Spleen (tissue), 11 donors: ENCODE results near the gene CDRT15. TPM values are rescaled to one million over a fixed set of nuclear protein-coding genes. Genes with fewer than 3 reads are reported as not detected.

Experiments used
- DNase-seq: peaks from one replicate; pipeline ENCODE4 v3.0.0-alpha.2; 2020
- H3K27ac ChIP-seq, 8 donors: fragments of 200-600 bp; sonication (generic) in 7 of 8; 1 replicate in 4 of 8; 2 replicates in 4 of 8; pipeline versions ENCODE4 v1.5.0 to v1.8.0; 2016 to 2021; ENCODE audit warnings: inconsistent platforms in 4 of 8, mild to moderate bottlenecking in 4 of 8, moderate library complexity in 1 of 8
- H3K27me3 ChIP-seq, 7 donors: fragments of 200-600 bp; sonication (generic) in 6 of 7; replicated peaks in 1 of 7; 1 replicate in 4 of 7; 2 replicates in 3 of 7; pipeline versions ENCODE4 v1.5.0 to v1.8.0; 2016 to 2021; ENCODE audit warnings: inconsistent platforms in 3 of 7, mild to moderate bottlenecking in 1 of 7
- H3K36me3 ChIP-seq, 6 donors: fragments of 200-600 bp; sonication (generic) in 5 of 6; 1 replicate in 4 of 6; 2 replicates in 2 of 6; pipeline versions ENCODE4 v1.5.0 to v1.8.0; 2016 to 2021; ENCODE audit warnings: inconsistent platforms in 2 of 6
- H3K4me1 ChIP-seq, 6 donors: fragments of 200-600 bp; sonication (generic) in 5 of 6; 1 replicate in 3 of 6; 2 replicates in 3 of 6; pipeline versions ENCODE4 v1.5.0 to v1.8.0; 2016 to 2021; ENCODE audit warnings: inconsistent platforms in 3 of 6
- H3K4me3 ChIP-seq, 8 donors: fragments of 200-600 bp; sonication (generic) in 7 of 8; 1 replicate in 4 of 8; 2 replicates in 4 of 8; pipeline versions ENCODE4 v1.5.0 to v1.8.0; 2016 to 2021; ENCODE audit warnings: inconsistent platforms in 4 of 8, mild to moderate bottlenecking in 4 of 8, moderate library complexity in 2 of 8
- H3K9me3 ChIP-seq, 8 donors: fragments of 200-600 bp; sonication (generic) in 7 of 8; 1 replicate in 4 of 8; 2 replicates in 4 of 8; pipeline versions ENCODE4 v1.5.0 to v1.8.0; 2016 to 2021; ENCODE audit warnings: inconsistent platforms in 4 of 8
- CTCF ChIP-seq, 11 experiments: fragments of 200-600 bp in 7 of 11; fragments of 450-650 bp in 4 of 11; sonication (generic) in 4 of 11; IDR thresholded peaks in 8 of 11; conservative IDR thresholded peaks in 3 of 11; 1 replicate in 7 of 11; 2 replicates in 4 of 11; pipeline versions ENCODE4 v1.4.0 to v1.8.0; 2016 to 2021; ENCODE audit warnings: antibody characterized with exemption in 11 of 11, inconsistent platforms in 4 of 11, mild to moderate bottlenecking in 1 of 11
- POLR2A ChIP-seq, 3 donors: fragments of 450-650 bp; IDR thresholded peaks; one replicate each; pipeline ENCODE4 v1.5.1; 2017; ENCODE audit warnings: antibody characterized with exemption in 3 of 3, mild to moderate bottlenecking in 1 of 3
- POLR2AphosphoS5 ChIP-seq, 3 donors: sonication (generic); formaldehyde crosslinking; IDR thresholded peaks; one replicate each; pipeline ENCODE4 v1.5.1; 2017; ENCODE audit warnings: antibody characterized with exemption in 3 of 3
- whole genome bisulfite sequencing, 5 donors: extraction: QIAGEN DNeasy Blood & Tissue Kit in 3 of 5; methylation state at CpG; one replicate each; pipeline versions ENCODE4 v1.1.5 to v1.1.7; 2013 to 2018; 5-methylcytosine and 5-hydroxymethylcytosine counted together
- intact Hi-C: fragments of 100-400 bp; cut with DNase I; formaldehyde crosslinking; loops from one replicate; pipeline ENCODE4 v1.15.0; 2023; ENCODE audit warnings: low total_unique reads
- polyA plus RNA-seq, 3 donors: library from polyadenylated mRNA; stranded (reverse); fragments of 200-250 nt; gene quantifications; one replicate each; pipeline ENCODE4 v1.2.1, GENCODE V29; 2013
- total RNA-seq, 7 donors: library from RNA; depleted of rRNA in 3 of 7; stranded (reverse); fragments of >200 nt in 3 of 7; fragmentation: NEBNext Ultra II Directional in 4 of 7; extraction: Animal tissue kit (Norgen Biotek cat#: 25700) in 4 of 7; gene quantifications; one replicate each; pipeline versions ENCODE4 v1.1.0 to v1.2.1, GENCODE V29; 2016 to 2021
- donor health status: healthy with polysubstance abuse.
- donor health status: DM: no; HTN: no; CAD: no; lungs with moderate emphysema.
- donor health status: DM: no; HTN: no; CAD: no.
- donor health status: Bipolar disorder and iron deficiency.
- donor health status: healthy.
- donor health status: DM: no; HTN: no; CAD: no.
- donor health status: DM: yes; HTN: yes; CAD: no.

Gene CDRT15
- total and polyA plus RNA-seq, 10 donors, result not detected

GRCh38 chr17:14227052-14227451 lies 9.6 kb downstream of the CDRT15 start:
- intact Hi-C loops, result no loop called here
- no peak for TF ChIP-seq POLR2AphosphoS5 (IDR thresholded peaks at IDR 0.05)
- no peak for TF ChIP-seq POLR2A (IDR thresholded peaks at IDR 0.05)
- no peak for TF ChIP-seq CTCF (IDR thresholded peaks at IDR 0.05 in 8 of 11, conservative IDR thresholded peaks at IDR 0.05 in 3 of 11)
- H3K9me3 ChIP-seq, result no peaks in the 10 kb centered on the region
- H3K4me1 ChIP-seq, result no peaks in the 10 kb centered on the region
- H3K36me3 ChIP-seq, result no peaks in the 10 kb centered on the region
- WGBS, 5 donors, result 91 to 99% (median 92%) methylated on average over 7 of the region's 7 CpGs
- no peak overlapping the region for H3K27ac ChIP-seq
- H3K4me3 ChIP-seq, result no peak overlapping the region
- no peak for DNase-seq
- H3K27me3 ChIP-seq, result no peaks in the 10 kb centered on the region

DNA sequence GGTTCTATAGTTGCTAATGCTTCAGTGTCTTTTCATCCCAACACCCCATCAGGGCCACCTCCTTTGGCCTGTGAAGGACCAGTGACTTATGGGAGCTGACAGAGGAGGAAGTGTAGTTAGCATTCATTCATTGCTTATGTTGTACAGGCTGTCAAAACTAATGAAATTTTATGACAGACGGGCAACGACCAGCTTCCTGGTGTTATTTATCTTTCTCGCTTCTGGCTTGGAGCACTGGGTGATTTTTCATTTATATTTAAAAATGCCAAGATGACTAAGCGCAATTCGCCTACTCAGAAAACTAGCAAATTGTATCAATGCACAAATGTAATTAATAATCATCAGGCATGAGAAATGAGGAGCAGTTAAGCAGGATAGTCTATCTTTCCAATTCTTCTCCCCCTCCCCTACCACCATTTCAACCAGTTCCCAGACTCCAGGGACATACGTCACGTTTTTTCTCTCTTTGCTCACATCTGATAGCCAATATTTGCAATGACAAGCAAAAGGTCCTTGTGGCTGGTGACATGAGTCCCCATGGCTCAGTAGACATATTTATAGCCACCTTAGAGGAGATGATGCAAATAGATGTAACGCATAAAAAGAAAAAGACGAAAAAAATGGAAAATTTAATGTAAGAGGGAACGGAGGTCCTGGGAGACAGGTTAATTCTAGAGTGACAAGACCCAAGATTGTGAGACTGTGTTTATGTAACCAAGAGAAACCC lies 11.2 kb downstream of the CDRT15 start:
- H3K4me3 ChIP-seq, result no peak overlapping the region
- H3K36me3 ChIP-seq, result no peaks in the 10 kb centered on the region
- no peaks in the 10 kb centered on the region for H3K27me3 ChIP-seq
- 46 to 67% (median 54%) methylated on average over 10 of the region's 10 CpGs for WGBS, 5 donors
- no peaks in the 10 kb centered on the region for H3K4me1 ChIP-seq
- intact Hi-C loops, result no loop called here
- no peak overlapping the region for H3K27ac ChIP-seq
- TF ChIP-seq CTCF (IDR thresholded peaks at IDR 0.05 in 8 of 11, conservative IDR thresholded peaks at IDR 0.05 in 3 of 11), result no peak
- no peak for DNase-seq
- H3K9me3 ChIP-seq, result no peaks in the 10 kb centered on the region

DNA sequence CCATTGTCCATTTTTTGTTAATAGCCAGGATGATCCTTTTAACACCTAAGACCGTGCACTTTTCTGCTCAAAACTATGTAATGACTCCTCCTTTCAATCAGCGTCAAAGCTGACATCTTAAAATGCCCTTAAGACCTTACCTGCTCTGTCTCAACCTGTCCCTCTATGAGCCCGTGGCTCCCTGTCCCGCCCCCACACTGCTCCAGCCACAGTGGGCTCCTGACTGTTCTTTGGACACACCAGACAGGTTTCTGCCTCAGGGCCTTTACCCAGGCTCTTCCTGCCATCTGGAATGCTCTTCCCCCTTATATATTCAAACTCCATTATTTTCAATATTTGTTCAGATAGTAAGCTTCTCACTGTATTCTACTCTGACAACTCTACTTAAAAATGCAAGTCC lies 14.1 kb downstream of the CDRT15 start:
- Histone ChIP-seq H3K4me1 (no peaks in the 10 kb centered on the region), H3K27ac (no peak overlapping the region), H3K4me3 (no peak overlapping the region), H3K27me3 (no peaks in the 10 kb centered on the region), H3K36me3 (no peaks in the 10 kb centered on the region), H3K9me3 (no peaks in the 10 kb centered on the region)
- DNase-seq, result no peak
- intact Hi-C loops, result no loop called here
- WGBS, 5 donors, result 87 to 94% (median 92%) methylated on average over 4 of the region's 4 CpGs
- TF ChIP-seq CTCF (IDR thresholded peaks at IDR 0.05 in 8 of 11, conservative IDR thresholded peaks at IDR 0.05 in 3 of 11) (no peak), POLR2AphosphoS5 (IDR thresholded peaks at IDR 0.05) (no peak), POLR2A (IDR thresholded peaks at IDR 0.05) (no peak)

GRCh38 chr17:14214271-14214670 lies 22.4 kb downstream of the CDRT15 start:
- Histone ChIP-seq H3K27me3 (no peaks in the 10 kb centered on the region), H3K9me3 (no peaks in the 10 kb centered on the region), H3K36me3 (peaks cover 0 to 19% (median 0%) of the 10 kb centered on the region in 6 donors), H3K4me3 (no peak overlapping the region), H3K27ac (no peak overlapping the region), H3K4me1 (no peaks in the 10 kb centered on the region)
- no peak for DNase-seq
- 80 to 91% (median 88%) methylated on average over 2 of the region's 2 CpGs for WGBS, 5 donors
- TF ChIP-seq CTCF (IDR thresholded peaks at IDR 0.05 in 8 of 11, conservative IDR thresholded peaks at IDR 0.05 in 3 of 11), result no peak
- TF ChIP-seq POLR2AphosphoS5 (IDR thresholded peaks at IDR 0.05), result no peak
- TF ChIP-seq POLR2A (IDR thresholded peaks at IDR 0.05), result no peak
- intact Hi-C loops, result no loop called here
